T-helper 2 cell treated with Interferon-gamma antibody and Interleukin-4, amounts not matched to agents 100 ng/mL and 5 ng/mL, for 36 hours (primary cell): Measurements from ENCODE around the gene MRPL21. TPM values are rescaled to one million over a fixed set of nuclear protein-coding genes. Genes with fewer than 3 reads are reported as not detected.

ENCODE experiments used
- intact Hi-C: fragments of 100-400 bp; cut with micrococcal nuclease; formaldehyde crosslinking; loops from one replicate; pipeline ENCODE4 v1.15.1; 2023
- total RNA-seq: library from RNA; stranded (reverse); gene quantifications from 2 replicates; pipeline ENCODE4 v1.2.3, GENCODE V29; 2022

MRPL21 gene
- 67.7 and 69.1 TPM in 2 replicates for total RNA-seq

GRCh38 chr11:68903288-68904247 is at the start of gene MRPL21, which contains the start of gene IGHMBP2:
TSS of gene MRPL21 (minus strand) at chr11:68903832. CDS start at chr11:68903810, 22 bp downstream.
TSS of gene IGHMBP2 (plus strand) at chr11:68903891. CDS start at chr11:68903953, 62 bp downstream.
- intact Hi-C loops, result loop anchor here (1.0 to 2.0 kb wide), 2 partner anchors 65 to 145 kb away; partner anchors contain the start of gene TPCN2

GRCh38 chr11:68950762-68951161 is 47.1 kb upstream of the MRPL21 start:
- intact Hi-C loops, result no loop called here

- intact Hi-C loops, result no loop called here
Observed at GRCh38 chr11:68950270-68950669, 46.6 kb upstream of the MRPL21 start.

GRCh38 chr11:68948935-68949334 is 45.3 kb upstream of the MRPL21 start:
- intact Hi-C loops, result no loop called here

GRCh38 chr11:68948496-68948895 is 44.9 kb upstream of the MRPL21 start:
- intact Hi-C loops, result no loop called here

- intact Hi-C loops, result no loop called here
Observed at GRCh38 chr11:68947151-68947550, 43.5 kb upstream of the MRPL21 start.

- intact Hi-C loops, result no loop called here
Observed at GRCh38 chr11:68946416-68947090, 42.9 kb upstream of the MRPL21 start.

GRCh38 chr11:68942751-68943271 is 39.2 kb upstream of the MRPL21 start:
- intact Hi-C loops, result no loop called here

- intact Hi-C loops, result no loop called here
Observed at GRCh38 chr11:68942095-68942620, 38.5 kb upstream of the MRPL21 start.

- intact Hi-C loops, result no loop called here
Observed at GRCh38 chr11:68941324-68942094, 37.9 kb upstream of the MRPL21 start.

GRCh38 chr11:68940651-68941323 is 37.2 kb upstream of the MRPL21 start:
- intact Hi-C loops, result no loop called here

- intact Hi-C loops, result no loop called here
Observed at GRCh38 chr11:68939583-68940555, 36.2 kb upstream of the MRPL21 start.

GRCh38 chr11:68938816-68939582 is 35.4 kb upstream of the MRPL21 start:
- intact Hi-C loops, result no loop called here

GRCh38 chr11:68938088-68938487 is 34.5 kb upstream of the MRPL21 start:
- intact Hi-C loops, result no loop called here

- intact Hi-C loops, result no loop called here
Observed at GRCh38 chr11:68936676-68937620, 33.3 kb upstream of the MRPL21 start.

GRCh38 chr11:68936358-68936636 is 32.7 kb upstream of the MRPL21 start:
- intact Hi-C loops, result no loop called here
